ENCODE data around the gene PRKAG1.

DNA sequence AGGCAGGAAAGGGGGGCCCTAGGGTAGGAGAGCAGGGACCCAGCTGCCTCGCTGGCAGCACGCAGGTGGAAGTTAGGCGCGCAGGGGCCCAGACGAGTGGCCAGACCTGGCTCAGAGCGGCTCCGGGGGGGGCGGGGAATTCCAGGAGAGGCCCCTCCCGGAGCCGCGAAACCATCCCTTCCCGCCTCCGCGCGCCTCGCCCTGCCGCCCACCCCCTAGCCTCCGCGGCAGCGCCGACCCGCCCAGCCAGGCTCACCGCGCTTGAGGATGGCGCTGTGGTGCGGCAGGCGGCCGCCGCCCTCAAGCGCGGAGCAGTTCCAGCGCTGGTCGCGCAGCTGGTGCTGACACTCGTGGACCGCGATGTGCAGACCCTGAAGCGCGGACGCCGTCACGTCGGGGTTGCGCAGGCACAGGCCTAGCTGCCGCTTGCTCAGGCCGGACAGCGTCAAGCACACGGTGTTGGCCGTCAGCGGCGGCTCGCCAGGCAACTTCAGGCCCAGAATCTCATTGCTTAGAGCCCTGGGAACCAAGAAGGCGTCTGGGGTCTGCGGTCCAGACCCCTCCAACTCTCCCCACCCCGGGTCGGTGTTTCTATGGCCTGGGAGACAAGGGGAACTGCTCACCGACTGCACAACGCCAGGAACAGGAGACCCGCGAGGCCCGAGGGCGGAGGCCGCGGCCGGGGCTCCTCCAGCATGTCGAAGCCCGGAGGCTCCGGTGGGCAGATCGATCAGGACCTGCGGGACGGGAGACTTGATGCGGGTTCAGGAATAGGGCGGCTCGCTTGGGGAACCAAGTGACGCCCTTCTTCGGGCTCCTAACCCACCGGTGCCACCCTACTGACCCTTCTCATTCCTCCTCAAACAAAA is 48.5 kb downstream of the PRKAG1 start:
- no peak for TF ChIP-seq POLR2A (IDR thresholded peaks at IDR 0.05)
- TF ChIP-seq, protein P1, sequence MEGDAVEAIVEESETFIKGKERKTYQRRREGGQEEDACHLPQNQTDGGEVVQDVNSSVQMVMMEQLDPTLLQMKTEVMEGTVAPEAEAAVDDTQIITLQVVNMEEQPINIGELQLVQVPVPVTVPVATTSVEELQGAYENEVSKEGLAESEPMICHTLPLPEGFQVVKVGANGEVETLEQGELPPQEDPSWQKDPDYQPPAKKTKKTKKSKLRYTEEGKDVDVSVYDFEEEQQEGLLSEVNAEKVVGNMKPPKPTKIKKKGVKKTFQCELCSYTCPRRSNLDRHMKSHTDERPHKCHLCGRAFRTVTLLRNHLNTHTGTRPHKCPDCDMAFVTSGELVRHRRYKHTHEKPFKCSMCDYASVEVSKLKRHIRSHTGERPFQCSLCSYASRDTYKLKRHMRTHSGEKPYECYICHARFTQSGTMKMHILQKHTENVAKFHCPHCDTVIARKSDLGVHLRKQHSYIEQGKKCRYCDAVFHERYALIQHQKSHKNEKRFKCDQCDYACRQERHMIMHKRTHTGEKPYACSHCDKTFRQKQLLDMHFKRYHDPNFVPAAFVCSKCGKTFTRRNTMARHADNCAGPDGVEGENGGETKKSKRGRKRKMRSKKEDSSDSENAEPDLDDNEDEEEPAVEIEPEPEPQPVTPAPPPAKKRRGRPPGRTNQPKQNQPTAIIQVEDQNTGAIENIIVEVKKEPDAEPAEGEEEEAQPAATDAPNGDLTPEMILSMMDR (IDR thresholded peaks at IDR 0.05): no peak
